NCI-H2227 (cell line): ENCODE data around the gene ADAMTS2.
"Not testable (repeated sequence)": the region's sequence is repeated elsewhere in the genome, so short reads cannot be mapped to it uniquely, and the experiment has no call there.

ENCODE experiments used
- DNase-seq: peaks from one replicate; lab custom pipeline; 2025; ENCODE audit not compliant: unreplicated experiment; lab: John Stamatoyannopoulos, UW

The ADAMTS2 gene

GRCh38 chr5:179326122-179326927 lies 18.9 kb downstream of the ADAMTS2 start:
- DNase-seq = no peak

GRCh38 chr5:179325296-179326031 lies 19.8 kb downstream of the ADAMTS2 start:
- no peak for DNase-seq

GRCh38 chr5:179324760-179325295 lies 20.4 kb downstream of the ADAMTS2 start:
- no peak for DNase-seq

GRCh38 chr5:179324316-179324715 lies 20.9 kb downstream of the ADAMTS2 start:
- not testable (repeated sequence) for DNase-seq

DNA sequence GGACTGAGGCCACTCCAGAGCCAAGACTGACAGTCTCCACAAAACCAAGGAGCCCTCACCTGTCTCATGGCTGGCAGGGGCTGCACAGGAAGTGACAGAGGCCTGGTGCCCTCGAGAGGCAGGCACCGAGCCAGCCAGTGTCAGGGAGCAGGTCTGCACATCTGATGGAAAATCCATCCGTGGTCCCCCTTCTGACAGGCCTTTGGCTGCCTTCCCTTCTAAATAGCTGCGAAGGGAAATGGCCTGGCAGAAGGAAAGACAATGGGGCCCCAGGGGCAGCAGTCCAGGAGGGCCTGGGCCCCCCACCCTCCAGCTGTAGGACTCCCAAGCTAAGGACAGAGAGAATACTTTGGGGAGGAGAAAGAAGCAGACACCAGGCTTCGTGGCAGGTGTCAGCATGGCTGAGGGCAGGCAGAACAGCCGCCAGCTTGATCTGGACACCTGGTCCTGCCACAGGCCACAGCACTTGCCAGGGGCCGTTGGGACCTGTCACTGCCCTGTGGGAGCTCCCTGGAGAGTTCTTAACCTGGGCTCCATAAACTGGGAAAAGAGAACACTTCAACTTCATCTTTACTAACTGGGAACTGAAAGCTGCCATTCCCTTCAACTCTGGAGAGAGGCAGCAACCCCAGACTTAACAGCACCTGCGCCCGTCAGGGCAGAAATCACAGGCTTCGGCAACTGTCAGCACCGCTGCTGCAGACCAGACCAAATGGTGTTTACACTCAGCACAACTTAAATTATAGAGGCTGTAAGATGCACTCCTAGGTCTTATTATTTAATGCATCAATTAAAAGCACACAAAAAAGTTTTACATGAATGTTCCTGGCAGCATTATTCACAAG lies 22.0 kb downstream of the ADAMTS2 start:
- DNase-seq = no peak

DNA sequence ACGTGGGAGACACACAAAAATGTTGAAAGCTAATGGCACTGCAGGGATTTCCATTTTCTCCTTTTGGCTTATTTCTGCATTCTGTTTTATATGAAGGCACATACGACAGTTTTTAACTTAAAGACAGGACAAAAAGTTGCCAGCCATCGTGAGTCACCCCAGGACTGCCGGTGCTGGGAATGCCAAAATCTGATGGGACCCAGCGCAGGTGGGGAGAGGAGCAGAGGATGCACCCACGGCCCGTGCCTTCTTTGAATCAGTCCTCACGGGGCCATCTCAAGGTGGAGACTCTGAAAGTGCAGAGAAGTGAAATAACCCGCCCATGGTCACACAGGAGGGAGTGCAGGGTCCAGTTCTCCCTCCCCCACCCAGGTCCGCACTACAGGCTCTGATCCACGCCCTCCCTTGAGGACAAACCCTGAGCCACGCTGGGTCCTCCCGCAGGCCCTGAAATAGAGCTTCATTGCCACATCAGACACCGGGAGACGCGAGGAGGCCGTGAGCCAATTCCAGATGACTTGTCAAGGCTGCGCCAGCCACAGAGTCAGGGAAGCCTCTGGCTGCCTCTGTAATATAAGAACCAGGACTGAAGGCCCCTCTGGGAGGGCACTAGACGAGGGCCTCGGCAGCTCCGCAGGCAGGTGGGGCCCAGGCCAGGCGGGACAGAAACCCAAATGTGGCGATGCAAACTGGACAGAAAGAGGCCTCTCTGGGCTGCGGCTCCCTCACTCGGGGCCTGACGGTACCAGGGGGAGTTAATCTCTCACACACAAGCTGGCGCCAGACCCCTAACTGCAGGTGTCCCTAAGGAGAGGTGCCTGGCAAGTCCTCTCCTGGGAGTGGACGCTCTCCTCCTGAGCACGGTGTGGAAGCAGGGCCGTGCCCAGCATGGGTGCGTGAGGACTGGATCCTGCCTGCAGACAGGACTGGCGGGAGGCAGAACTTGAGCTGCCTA lies 22.9 kb downstream of the ADAMTS2 start:
- no peak for DNase-seq

DNA sequence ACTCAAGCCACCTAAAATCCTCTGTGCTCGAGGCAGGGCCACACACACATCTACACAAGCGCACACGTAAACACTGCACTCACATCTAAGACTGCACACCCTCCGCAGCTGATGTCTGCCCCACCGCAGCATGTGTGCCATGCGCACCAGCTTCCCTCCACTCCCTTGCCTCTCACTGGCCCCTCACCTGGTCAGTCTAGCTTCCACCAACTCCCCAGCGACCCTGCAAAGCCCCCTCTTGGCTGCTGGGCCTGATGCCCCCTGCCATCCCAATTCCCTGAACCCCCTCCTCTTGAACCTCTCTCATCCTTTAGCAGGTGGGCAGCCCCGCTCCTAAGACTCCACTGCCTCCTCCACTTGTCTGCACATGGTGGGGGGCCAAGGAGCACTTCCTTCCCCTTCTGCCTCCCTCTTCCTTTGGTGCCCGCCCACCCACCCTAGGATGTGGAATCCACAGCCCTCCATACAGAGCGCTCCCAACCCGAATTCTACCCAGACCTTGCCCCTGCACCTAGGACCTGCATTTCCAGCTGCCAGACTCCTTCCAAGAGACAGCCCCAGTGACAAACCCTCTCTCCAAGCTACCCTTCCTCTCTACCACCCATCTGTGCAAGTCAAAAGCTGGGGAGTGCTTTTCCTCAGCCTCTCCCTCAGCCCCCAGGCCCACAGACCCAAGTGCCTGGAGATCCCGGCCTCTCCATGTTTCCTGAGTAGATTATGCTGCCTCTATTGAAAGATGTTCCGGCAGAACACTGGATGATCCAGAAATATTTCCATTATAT lies 23.9 kb downstream of the ADAMTS2 start:
- no peak for DNase-seq

DNA sequence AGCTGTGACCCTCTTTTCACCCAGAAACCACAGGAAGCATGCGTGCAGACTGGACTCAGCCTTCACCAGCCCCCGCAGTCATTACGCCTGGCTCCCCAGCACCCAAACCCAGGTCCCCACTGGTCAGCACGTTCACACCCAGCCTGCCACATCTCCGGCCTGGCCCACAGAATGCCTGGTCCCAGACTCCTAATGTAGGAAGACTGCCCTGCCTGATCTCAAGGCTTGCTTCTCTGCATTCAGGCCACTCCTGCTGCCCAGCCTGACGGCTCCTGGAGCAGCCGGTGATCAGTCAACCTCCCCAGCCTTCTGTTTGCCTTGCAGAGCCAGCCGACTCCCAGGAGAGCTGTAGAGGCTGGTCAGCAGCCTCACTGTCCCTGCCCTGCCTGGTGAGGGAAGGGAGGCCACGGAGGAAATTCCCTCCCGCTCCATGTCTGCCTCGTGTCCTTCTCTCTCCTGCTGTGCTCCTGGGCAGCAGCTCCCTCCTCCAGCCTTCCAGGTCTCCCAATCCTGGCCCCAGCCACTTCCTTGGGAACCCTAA lies 25.4 kb downstream of the ADAMTS2 start:
- no peak for DNase-seq

DNA sequence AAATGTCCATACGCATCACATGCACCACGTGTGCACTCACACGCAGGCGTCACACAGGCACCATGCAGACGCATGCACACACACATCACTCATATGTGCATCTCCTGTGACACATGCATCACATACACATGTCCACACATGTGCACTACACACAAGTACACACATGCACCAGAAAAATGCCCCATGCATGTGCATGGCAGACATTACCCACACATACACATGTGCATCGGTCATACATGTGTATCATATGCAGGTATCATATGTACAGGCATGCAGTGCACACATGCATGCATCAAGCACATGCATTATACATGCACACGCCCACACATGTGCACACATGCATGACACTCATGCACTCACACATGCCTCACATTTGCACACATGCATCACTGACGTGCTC lies 26.1 kb downstream of the ADAMTS2 start:
- no peak for DNase-seq

- DNase-seq = no peak
These were observed 26.9 kb downstream of the ADAMTS2 start for GRCh38 chr5:179318221-179318955.

DNA sequence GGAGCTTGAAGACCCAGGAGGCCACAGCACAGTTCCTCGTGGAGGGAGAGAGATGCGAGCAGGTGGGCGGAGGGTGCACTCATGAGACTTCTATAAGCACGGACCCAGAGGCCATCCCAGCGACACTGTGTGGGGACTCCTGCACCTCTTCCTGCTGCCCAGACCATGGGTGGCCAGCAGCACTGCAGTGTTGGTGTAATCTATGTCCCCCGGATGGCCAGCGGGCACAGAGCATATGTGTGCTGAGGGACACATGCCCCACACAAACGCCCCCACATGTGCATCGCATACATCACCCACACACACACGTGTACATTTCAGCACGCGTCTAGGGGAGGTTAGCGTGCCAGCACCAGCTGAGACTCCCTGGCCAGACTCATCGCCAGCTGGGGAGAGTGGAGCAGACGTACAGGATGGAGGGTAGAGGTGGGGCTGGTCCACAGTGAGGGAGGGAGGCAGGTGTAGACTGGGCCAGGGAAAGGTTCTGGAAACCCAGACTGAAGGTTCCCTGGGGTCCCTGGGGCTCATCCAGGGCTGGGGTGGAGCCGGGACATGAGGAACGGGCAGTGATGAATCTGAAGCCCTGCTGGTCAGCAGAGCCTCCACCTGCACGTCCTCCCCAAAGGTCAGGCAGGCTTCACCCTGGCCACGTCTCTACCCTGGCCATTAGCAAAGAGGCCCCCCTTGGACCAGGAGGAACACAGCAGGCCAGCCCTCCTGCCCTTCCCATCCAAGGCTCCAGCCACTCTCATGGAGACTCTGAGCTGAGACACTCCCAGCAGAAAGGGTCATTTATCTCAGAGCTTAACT lies 27.6 kb downstream of the ADAMTS2 start:
- DNase-seq = no peak

GRCh38 chr5:179316982-179317381 lies 28.3 kb downstream of the ADAMTS2 start:
- DNase-seq = no peak

GRCh38 chr5:179316111-179316551 lies 29.1 kb downstream of the ADAMTS2 start:
- DNase-seq = no peak

DNA sequence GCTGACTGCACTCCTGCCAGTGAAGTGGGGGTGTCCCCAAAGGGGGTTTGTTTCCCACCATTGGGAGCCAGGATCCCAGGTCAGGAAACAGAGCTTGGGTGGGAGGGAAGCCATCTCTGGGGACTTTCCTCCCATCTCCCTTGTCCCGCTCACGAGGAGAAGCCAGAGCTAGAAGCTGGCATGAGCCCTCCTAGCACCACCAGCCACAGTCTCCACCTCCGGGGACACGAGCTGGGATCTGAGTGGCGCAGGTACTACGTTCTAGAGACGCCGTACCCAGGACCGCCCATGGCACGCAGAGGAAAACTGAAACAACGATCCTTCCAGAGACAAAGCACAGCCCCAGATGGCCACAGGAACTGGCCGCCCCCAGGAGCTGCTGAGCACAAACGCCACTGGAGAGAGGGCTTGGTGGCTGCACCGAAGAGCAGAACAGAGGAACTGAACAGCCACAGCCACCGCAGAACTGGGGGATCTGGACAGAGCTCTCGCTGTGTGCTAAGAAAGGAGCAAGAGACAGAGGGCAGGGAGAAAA lies 29.8 kb downstream of the ADAMTS2 start:
- DNase-seq = no peak

GRCh38 chr5:179314606-179315355 lies 30.5 kb downstream of the ADAMTS2 start:
- no peak for DNase-seq

DNA sequence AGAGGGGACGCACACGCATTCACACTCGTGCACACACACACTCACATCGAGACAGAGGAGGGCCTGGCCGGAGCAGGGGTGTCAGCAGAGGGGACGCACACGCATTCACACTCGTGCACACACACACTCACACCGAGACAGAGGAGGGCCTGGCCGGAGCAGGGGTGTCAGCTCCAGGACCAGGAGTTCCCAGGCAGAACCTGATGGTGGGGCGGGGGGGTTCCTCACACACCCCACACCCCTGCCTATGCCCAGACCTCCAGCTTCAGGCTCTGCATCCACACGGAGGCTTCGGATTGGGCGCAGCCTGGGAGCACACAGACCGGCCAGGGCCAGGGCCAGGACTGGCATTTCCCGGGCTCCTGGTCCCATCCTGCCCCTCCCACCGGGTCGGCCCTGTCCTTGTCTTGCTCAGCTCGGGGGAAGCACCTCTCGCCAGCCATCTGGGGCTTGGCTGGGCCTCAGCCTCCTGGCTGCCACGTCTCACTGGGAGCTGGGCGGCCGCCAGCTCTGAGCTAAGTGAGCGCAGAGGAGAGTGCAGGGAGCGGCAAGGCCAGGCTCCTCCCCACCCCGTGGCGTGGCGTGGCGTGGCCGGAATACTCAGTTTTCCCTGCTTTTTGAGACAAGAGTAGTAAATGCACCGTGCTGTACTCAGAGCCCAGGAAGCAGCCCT lies 31.3 kb downstream of the ADAMTS2 start:
- no peak for DNase-seq
